Measurements from ENCODE around the gene NOL3.

The NOL3 gene

GRCh38 chr16:67207249-67208091 is 37.1 kb downstream of the NOL3 start:
- no peak for DNase-seq

- no peak for DNase-seq
Measured at GRCh38 chr16:67208154-67208896, 38.0 kb downstream of the NOL3 start.

GRCh38 chr16:67209565-67209964 is 39.2 kb downstream of the NOL3 start:
- no peak for DNase-seq

GRCh38 chr16:67210069-67210937 is 40.0 kb downstream of the NOL3 start:
- no peak for DNase-seq

- DNase-seq, result no peak
Measured at GRCh38 chr16:67211674-67212073, 41.3 kb downstream of the NOL3 start.

- no peak for DNase-seq
Measured at GRCh38 chr16:67212766-67213165, 42.4 kb downstream of the NOL3 start.

- DNase-seq, result no peak
Measured at GRCh38 chr16:67213197-67214019, 43.1 kb downstream of the NOL3 start.

GRCh38 chr16:67215706-67216105 is 45.4 kb downstream of the NOL3 start:
- no peak for DNase-seq

- peak; percentile 86 to 89 for DNase-seq
Measured at GRCh38 chr16:67216612-67217490, 46.5 kb downstream of the NOL3 start.

GRCh38 chr16:67223992-67224391 is 53.7 kb downstream of the NOL3 start:
- no peak for DNase-seq
